Right lobe of liver (tissue), 6 donors: ENCODE results near the gene TGFBR2. TPM values are rescaled to one million over a fixed set of nuclear protein-coding genes. Genes with fewer than 3 reads are reported as not detected.

Experiments
- ATAC-seq, 4 donors: fragments of 200-7000 bp; cut with Tn5 transposase; one replicate each; pipeline ENCODE4 v1.9.1; 2020; ENCODE audit warnings: mild to moderate bottlenecking in 4 of 4, moderate library complexity in 4 of 4
- DNase-seq, 3 donors: peaks; one replicate each; pipeline ENCODE4 v3.0.0-alpha.2; 2020
- H3K27ac ChIP-seq, 3 donors: fragments of 200-600 bp; one replicate each; pipeline ENCODE4 v1.8.0; 2022
- H3K27me3 ChIP-seq, 2 donors: fragments of 200-600 bp; one replicate each; pipeline ENCODE4 v1.8.0; 2022
- H3K36me3 ChIP-seq, 4 donors: fragments of 200-600 bp; sonication (generic) in 1 of 4; one replicate each; pipeline versions ENCODE4 v1.5.1 to v1.8.0; 2017 to 2022; ENCODE audit warnings: control low read depth in 1 of 4
- H3K4me1 ChIP-seq, 4 donors: fragments of 200-600 bp; sonication (generic) in 1 of 4; one replicate each; pipeline versions ENCODE4 v1.5.1 to v1.8.0; 2017 to 2022; ENCODE audit warnings: control low read depth in 1 of 4
- H3K4me3 ChIP-seq, 3 donors: fragments of 200-600 bp; one replicate each; pipeline ENCODE4 v1.8.0; 2022
- H3K9me3 ChIP-seq, 4 donors: fragments of 200-600 bp; sonication (generic) in 1 of 4; one replicate each; pipeline versions ENCODE4 v1.5.1 to v1.8.0; 2017 to 2022; ENCODE audit warnings: control low read depth in 1 of 4
- CTCF ChIP-seq, 4 donors: fragments of 200-600 bp in 3 of 4; fragments of 450-650 bp in 1 of 4; IDR thresholded peaks; one replicate each; pipeline versions ENCODE4 v1.5.1 to v1.8.0; 2016 to 2022; ENCODE audit warnings: antibody characterized with exemption in 4 of 4, mild to moderate bottlenecking in 2 of 4
- POLR2A ChIP-seq: fragments of 450-650 bp; IDR thresholded peaks from one replicate; pipeline ENCODE4 v1.6.1; 2017; ENCODE audit warnings: antibody characterized with exemption, mild to moderate bottlenecking
- WGBS: methylation state at CpG from one replicate; pipeline ENCODE4 v1.1.6; 2018; ENCODE audit warnings: low coverage, low lambda C conversion rate; ENCODE audit not compliant: insufficient coverage; ENCODE audit errors: missing lambda C conversion rate; 5-methylcytosine and 5-hydroxymethylcytosine counted together
- intact Hi-C, 2 donors: fragments of 100-400 bp; cut with DNase I; formaldehyde crosslinking; loops; one replicate each; pipeline versions ENCODE4 v1.11.2 to v1.14.1; 2022
- total RNA-seq, 6 experiments: library from RNA; depleted of rRNA in 2 of 6; stranded (reverse); fragments of >200 nt in 2 of 6; fragmentation: NEBNext Ultra II Directional in 3 of 6; extraction: Animal tissue kit (Norgen Biotek cat#: 25700) in 3 of 6; gene quantifications; one replicate each; pipeline versions ENCODE4 v1.1.0 to v1.2.4, GENCODE V29; 2016 to 2023
- donor health status: DM: no; HTN: yes; CAD: no.
- donor health status: DM: no; HTN: no; CAD: no.
- donor health status: DM: no; HTN: no; CAD: no.
- donor health status: DM: no; HTN: yes; CAD: no.
- donor health status: DM: no; HTN: yes; CAD: no.

Gene TGFBR2
- total RNA-seq, 6 experiments from 2014 or later: 24.9 to 52.6 (median 45.5) TPM

DNA sequence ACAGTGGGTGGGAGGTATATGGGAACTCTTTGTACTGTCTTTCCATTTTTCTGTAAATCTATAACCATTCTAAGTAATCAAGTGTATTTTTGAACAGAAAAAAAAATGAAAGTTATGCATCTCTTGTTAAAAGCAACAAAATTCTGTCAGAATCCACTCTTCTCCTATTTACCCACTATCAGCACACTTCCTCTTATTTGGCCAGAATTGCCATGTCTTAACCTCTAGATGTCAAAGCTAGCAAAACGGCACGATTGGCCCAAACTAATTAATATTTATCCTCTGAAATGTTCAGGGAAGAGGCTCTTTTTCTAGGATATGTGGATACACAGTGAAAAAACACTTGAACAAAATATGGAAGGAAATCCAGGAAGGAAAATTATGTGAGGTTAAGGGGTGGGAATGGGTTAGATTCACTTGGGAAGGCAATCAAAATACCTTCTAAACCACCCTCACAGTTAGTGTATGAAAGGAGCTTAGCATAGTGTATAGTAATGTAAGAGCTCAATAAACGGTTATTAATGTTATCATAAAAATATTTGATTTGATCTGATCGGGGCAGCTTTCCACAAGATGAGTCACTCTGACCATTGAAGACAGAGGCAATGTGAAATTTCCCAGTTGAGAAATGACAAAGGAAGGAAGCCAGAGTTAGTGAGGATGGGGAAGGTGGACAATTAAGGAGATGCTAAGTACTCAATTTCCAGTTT, 20.1 kb upstream of the TGFBR2 start:
- ATAC-seq (no peak), DNase-seq (no peak)
- no peak for TF ChIP-seq CTCF (IDR thresholded peaks at IDR 0.05)
- TF ChIP-seq POLR2A: no peak
- no peak overlapping the region for H3K4me3 ChIP-seq
- 73% methylated on average over 4 of the region's 4 CpGs for WGBS
- no peaks in the 10 kb centered on the region for H3K4me1 ChIP-seq
- no peaks in the 10 kb centered on the region for H3K36me3 ChIP-seq
- no peaks in the 10 kb centered on the region for H3K27me3 ChIP-seq
- no peaks in the 10 kb centered on the region for H3K9me3 ChIP-seq
- no peak overlapping the region for H3K27ac ChIP-seq
- intact Hi-C loops: no loop called here

GRCh38 chr3:30586806-30587486, 19.5 kb upstream of the TGFBR2 start:
- Histone ChIP-seq H3K9me3 (no peaks in the 10 kb centered on the region), H3K27ac (no peak overlapping the region), H3K4me3 (no peak overlapping the region), H3K36me3 (no peaks in the 10 kb centered on the region), H3K27me3 (no peaks in the 10 kb centered on the region), H3K4me1 (no peaks in the 10 kb centered on the region)
- TF ChIP-seq CTCF (IDR thresholded peaks at IDR 0.05): no peak
- no peak for TF ChIP-seq POLR2A
- DNase-seq (no peak), ATAC-seq (no peak)
- intact Hi-C loops: no loop called here
- 79% methylated on average over 4 of the region's 4 CpGs for WGBS

DNA sequence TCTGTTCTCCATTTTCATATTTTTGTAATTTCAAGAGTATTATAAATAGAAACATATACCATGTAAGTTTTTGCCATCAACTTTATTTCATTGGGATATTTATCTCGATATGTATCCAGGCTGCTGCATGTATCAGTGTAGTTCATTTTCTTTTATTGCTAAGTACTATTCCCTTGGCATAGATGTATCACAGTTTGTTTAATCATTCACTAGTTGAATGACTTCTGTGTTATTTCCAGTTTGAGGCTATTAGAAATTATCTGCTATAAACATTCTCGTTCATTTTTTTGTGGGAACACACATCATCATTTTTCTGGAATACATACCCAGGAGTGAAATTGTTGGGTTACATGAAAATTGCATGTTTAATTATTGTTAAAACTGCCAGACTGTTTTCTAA, 18.5 kb upstream of the TGFBR2 start:
- WGBS: 54% methylated on average over 2 of the region's 2 CpGs
- intact Hi-C loops: no loop called here
- no peak for TF ChIP-seq CTCF (IDR thresholded peaks at IDR 0.05)
- TF ChIP-seq POLR2A: no peak
- H3K4me1 ChIP-seq: no peaks in the 10 kb centered on the region
- H3K27ac ChIP-seq: no peak overlapping the region
- no peak overlapping the region for H3K4me3 ChIP-seq
- no peaks in the 10 kb centered on the region for H3K27me3 ChIP-seq
- H3K9me3 ChIP-seq: no peaks in the 10 kb centered on the region
- ATAC-seq (peak in 2 of 4 donors; percentile 23 to 46), DNase-seq (no peak)
- H3K36me3 ChIP-seq: no peaks in the 10 kb centered on the region

- DNase-seq (no peak), ATAC-seq (no peak)
- Histone ChIP-seq H3K9me3 (no peaks in the 10 kb centered on the region), H3K4me1 (peaks cover 0 to 18% (median 4%) of the 10 kb centered on the region in 4 donors), H3K27ac (peak overlapping the region in 1 of 3 donors; percentile 84), H3K27me3 (no peaks in the 10 kb centered on the region), H3K36me3 (no peaks in the 10 kb centered on the region), H3K4me3 (no peak overlapping the region)
- intact Hi-C loops: no loop called here
- TF ChIP-seq POLR2A (no peak), CTCF (IDR thresholded peaks at IDR 0.05) (no peak)
- WGBS: 100% methylated on average over 1 of the region's 4 CpGs
These were observed 10.2 kb upstream of the TGFBR2 start for GRCh38 chr3:30596152-30596551.
